Thyroid gland (tissue), 4 donors: Measurements from ENCODE around the gene PTAFR. TPM values are rescaled to one million over a fixed set of nuclear protein-coding genes. Genes with fewer than 3 reads are reported as not detected.

ENCODE experiments used
- DNase-seq, 2 donors: peaks; one replicate each; pipeline ENCODE4 v3.0.0-alpha.2; 2019
- H3K27ac ChIP-seq, 3 donors: fragments of 200-600 bp; sonication (generic); 1 replicate in 2 of 3; 2 replicates in 1 of 3; pipeline ENCODE4 v1.5.1; 2016 to 2019; ENCODE audit warnings: mild to moderate bottlenecking in 1 of 3, moderate library complexity in 1 of 3
- H3K27me3 ChIP-seq: fragments of 200-600 bp; sonication (generic); one replicate; pipeline ENCODE4 v1.5.1; 2019
- H3K36me3 ChIP-seq, 2 donors: fragments of 200-600 bp; sonication (generic); one replicate each; pipeline ENCODE4 v1.5.1; 2016 to 2019
- H3K4me1 ChIP-seq, 2 donors: fragments of 200-600 bp; sonication (generic); one replicate each; pipeline ENCODE4 v1.5.1; 2017 to 2019
- H3K4me3 ChIP-seq, 3 donors: fragments of 200-600 bp; sonication (generic); replicated peaks in 1 of 3; 1 replicate in 2 of 3; 2 replicates in 1 of 3; pipeline ENCODE4 v1.5.1; 2016; ENCODE audit warnings: mild to moderate bottlenecking in 1 of 3
- H3K9me3 ChIP-seq: fragments of 200-600 bp; sonication (generic); one replicate; pipeline ENCODE4 v1.5.1; 2017
- POLR2A ChIP-seq, 2 donors: fragments of 450-650 bp; IDR thresholded peaks; one replicate each; pipeline ENCODE4 v1.6.1; 2017; ENCODE audit warnings: antibody characterized with exemption in 2 of 2, mild to moderate bottlenecking in 2 of 2, moderate library complexity in 1 of 2
- WGBS, 2 donors: methylation state at CpG; one replicate each; pipeline ENCODE4 v1.1.5; 2017; 5-methylcytosine and 5-hydroxymethylcytosine counted together
- intact Hi-C: fragments of 100-400 bp; cut with DNase I; formaldehyde crosslinking; loops from one replicate; pipeline ENCODE4 v1.15.1; 2023
- total RNA-seq, 4 donors: library from RNA; depleted of rRNA; stranded (reverse); fragments of >200 nt; gene quantifications; one replicate each; pipeline ENCODE4 v1.2.3, GENCODE V29; 2016
- TF ChIP-seq, protein P1 (sequence below), 6 experiments: fragments of 200-600 bp in 3 of 6; fragments of 450-650 bp in 3 of 6; sonication (generic) in 3 of 6; IDR thresholded peaks; one replicate each; pipeline ENCODE4 v1.5.1; 2016 to 2019; ENCODE audit warnings: antibody characterized with exemption in 6 of 6, mild to moderate bottlenecking in 2 of 6, inconsistent platforms in 1 of 6, moderate library complexity in 1 of 6

The PTAFR gene
- total RNA-seq, 4 donors from 2014 or later, result 1.4 to 2.0 (median 1.6) TPM

- Histone ChIP-seq H3K27me3 (no peaks in the 10 kb centered on the region), H3K27ac (peak overlapping the region; percentile 15 to 73 (median 72)), H3K36me3 (peaks cover 20 to 31% of the 10 kb centered on the region in 2 donors), H3K4me3 (no peak overlapping the region), H3K9me3 (no peaks in the 10 kb centered on the region), H3K4me1 (peaks cover 10 to 12% of the 10 kb centered on the region in 2 donors)
- 79 to 80% methylated on average over 3 of the region's 3 CpGs for WGBS, 2 donors
- DNase-seq, result no peak
- TF ChIP-seq, protein P1, sequence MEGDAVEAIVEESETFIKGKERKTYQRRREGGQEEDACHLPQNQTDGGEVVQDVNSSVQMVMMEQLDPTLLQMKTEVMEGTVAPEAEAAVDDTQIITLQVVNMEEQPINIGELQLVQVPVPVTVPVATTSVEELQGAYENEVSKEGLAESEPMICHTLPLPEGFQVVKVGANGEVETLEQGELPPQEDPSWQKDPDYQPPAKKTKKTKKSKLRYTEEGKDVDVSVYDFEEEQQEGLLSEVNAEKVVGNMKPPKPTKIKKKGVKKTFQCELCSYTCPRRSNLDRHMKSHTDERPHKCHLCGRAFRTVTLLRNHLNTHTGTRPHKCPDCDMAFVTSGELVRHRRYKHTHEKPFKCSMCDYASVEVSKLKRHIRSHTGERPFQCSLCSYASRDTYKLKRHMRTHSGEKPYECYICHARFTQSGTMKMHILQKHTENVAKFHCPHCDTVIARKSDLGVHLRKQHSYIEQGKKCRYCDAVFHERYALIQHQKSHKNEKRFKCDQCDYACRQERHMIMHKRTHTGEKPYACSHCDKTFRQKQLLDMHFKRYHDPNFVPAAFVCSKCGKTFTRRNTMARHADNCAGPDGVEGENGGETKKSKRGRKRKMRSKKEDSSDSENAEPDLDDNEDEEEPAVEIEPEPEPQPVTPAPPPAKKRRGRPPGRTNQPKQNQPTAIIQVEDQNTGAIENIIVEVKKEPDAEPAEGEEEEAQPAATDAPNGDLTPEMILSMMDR (IDR thresholded peaks at IDR 0.05), result no peak
- TF ChIP-seq POLR2A (IDR thresholded peaks at IDR 0.05), result no peak
- intact Hi-C loops, result no loop called here
These were observed 19.8 kb upstream of the PTAFR start for GRCh38 chr1:28196330-28196729.

GRCh38 chr1:28195780-28196179 is 19.3 kb upstream of the PTAFR start:
- 83 to 84% methylated on average over 1 of the region's 1 CpG for WGBS, 2 donors
- no peak for DNase-seq
- peaks cover 14 to 26% of the 10 kb centered on the region in 2 donors for H3K36me3 ChIP-seq

GRCh38 chr1:28194326-28195035 is 18.0 kb upstream of the PTAFR start:
- no peak overlapping the region for H3K4me3 ChIP-seq
- no peak overlapping the region for H3K27ac ChIP-seq
- 85 to 91% methylated on average over 8 of the region's 8 CpGs for WGBS, 2 donors
- H3K27me3 ChIP-seq, result no peaks in the 10 kb centered on the region
- H3K4me1 ChIP-seq, result peaks cover 10 to 12% of the 10 kb centered on the region in 2 donors
- H3K36me3 ChIP-seq, result peaks cover 1 to 13% of the 10 kb centered on the region in 2 donors
- DNase-seq, result no peak
- TF ChIP-seq, protein P1 (IDR thresholded peaks at IDR 0.05), result no peak
- no peak for TF ChIP-seq POLR2A (IDR thresholded peaks at IDR 0.05)
- intact Hi-C loops, result no loop called here
- no peaks in the 10 kb centered on the region for H3K9me3 ChIP-seq

More at GRCh38 chr1:28195780-28196179, 19.3 kb upstream of the PTAFR start:
- TF ChIP-seq, protein P1 (IDR thresholded peaks at IDR 0.05), result no peak
- H3K27ac ChIP-seq, result no peak overlapping the region
- H3K4me1 ChIP-seq, result peaks cover 10 to 12% of the 10 kb centered on the region in 2 donors
- no peaks in the 10 kb centered on the region for H3K27me3 ChIP-seq
- H3K4me3 ChIP-seq, result no peak overlapping the region
- no peaks in the 10 kb centered on the region for H3K9me3 ChIP-seq
- intact Hi-C loops, result no loop called here

DNA sequence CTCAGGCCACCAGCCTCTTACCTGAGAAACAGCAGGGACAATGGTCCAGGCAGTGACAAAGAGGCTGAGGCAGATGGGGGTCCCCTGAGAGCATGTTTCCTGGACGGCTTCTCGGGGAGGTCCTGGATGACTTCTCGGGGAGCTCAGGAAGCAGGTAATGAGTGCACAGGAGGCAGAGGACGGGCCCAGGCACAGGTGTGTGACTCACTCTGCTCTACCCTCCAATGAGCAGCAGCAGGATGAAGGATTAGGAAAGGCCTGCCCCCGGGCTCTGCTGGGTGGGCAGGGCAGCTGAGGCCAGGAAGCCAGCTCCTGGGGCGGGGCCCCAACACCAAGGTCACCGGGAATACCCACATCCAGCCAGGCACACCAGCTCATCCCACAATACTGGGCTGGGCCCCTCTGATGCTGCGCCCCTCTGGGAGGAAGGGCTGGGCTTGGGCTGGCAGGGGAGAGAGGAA is 17.2 kb upstream of the PTAFR start:
- no peak overlapping the region for H3K27ac ChIP-seq
- peaks cover 10 to 12% of the 10 kb centered on the region in 2 donors for H3K4me1 ChIP-seq
- intact Hi-C loops, result no loop called here
- no peak overlapping the region for H3K4me3 ChIP-seq
- no peak for DNase-seq
- H3K27me3 ChIP-seq, result no peaks in the 10 kb centered on the region
- TF ChIP-seq POLR2A (IDR thresholded peaks at IDR 0.05), result no peak
- TF ChIP-seq, protein P1 (IDR thresholded peaks at IDR 0.05), result no peak
- H3K9me3 ChIP-seq, result no peaks in the 10 kb centered on the region
- H3K36me3 ChIP-seq, result peaks cover 0 to 5% of the 10 kb centered on the region in 2 donors
- 71 to 89% methylated on average over 4 to 7 of the region's 8 CpGs for WGBS, 2 donors

DNA sequence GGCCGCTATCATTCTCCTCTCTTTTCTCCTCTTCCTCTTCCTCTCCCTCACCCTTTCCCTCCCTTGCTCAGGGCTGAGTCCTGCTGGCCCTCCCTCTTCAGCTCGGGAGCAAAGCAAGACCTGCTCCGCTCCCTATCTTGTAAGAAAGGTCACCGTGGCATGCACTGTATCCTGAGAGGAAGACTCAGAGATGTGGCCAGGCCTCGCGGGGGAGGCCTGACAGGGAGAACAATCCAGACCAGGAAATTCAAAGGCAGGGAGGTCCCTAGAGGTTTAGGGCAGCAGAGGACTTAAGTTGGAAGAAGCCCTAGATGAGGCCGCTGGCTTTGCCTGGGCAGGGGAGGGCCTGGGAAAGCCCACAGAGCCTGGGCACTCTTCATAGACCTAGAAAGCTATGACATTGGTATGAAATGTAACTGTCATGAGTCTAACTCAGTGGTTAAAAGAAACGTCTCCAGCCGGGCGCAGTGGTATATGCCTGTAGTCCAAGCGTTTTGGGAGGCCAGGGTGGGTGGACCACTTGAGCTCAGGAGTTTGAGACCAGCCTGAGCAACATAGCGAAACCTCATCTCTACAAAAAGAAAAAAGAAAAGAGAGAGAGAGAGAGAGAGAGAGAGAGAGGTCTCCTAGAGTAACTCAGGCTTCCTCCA is 14.6 kb upstream of the PTAFR start:
- H3K4me3 ChIP-seq, result no peak overlapping the region
- H3K27ac ChIP-seq, result no peak overlapping the region
- no peaks in the 10 kb centered on the region for H3K9me3 ChIP-seq
- TF ChIP-seq, protein P1 (IDR thresholded peaks at IDR 0.05), result no peak
- no peak for TF ChIP-seq POLR2A (IDR thresholded peaks at IDR 0.05)
- intact Hi-C loops, result no loop called here
- H3K4me1 ChIP-seq, result no peaks in the 10 kb centered on the region
- H3K27me3 ChIP-seq, result no peaks in the 10 kb centered on the region
- no peak for DNase-seq
- H3K36me3 ChIP-seq, result no peaks in the 10 kb centered on the region
- WGBS, 2 donors, result 71 to 76% methylated on average over 12 of the region's 12 CpGs
